H1 (cell line): ENCODE data around the gene SLC25A21. TPM values are rescaled to one million over a fixed set of nuclear protein-coding genes. Genes with fewer than 3 reads are reported as not detected.

Experiments
- CREB1 ChIP-seq: IDR thresholded peaks from 2 replicates; pipeline ENCODE4 v1.6.1; 2012; ENCODE audit warnings: inconsistent platforms
- POLR2AphosphoS5 ChIP-seq: IDR thresholded peaks from 2 replicates; pipeline ENCODE4 v1.6.1; 2011; ENCODE audit warnings: low read depth, low read length
- SP1 ChIP-seq: IDR thresholded peaks from 2 replicates; pipeline ENCODE4 v1.6.1; 2011; ENCODE audit warnings: low read depth, low read length
- polyA plus RNA-seq, 7 experiments: library from polyadenylated mRNA; depleted of rRNA in 3 of 7; stranded (reverse) in 5 of 7; unstranded in 2 of 7; fragments of >200 nt in 5 of 7; fragments of 200-250 nt in 2 of 7; gene quantifications; 1 replicate in 5 of 7; 2 replicates in 1 of 7; 4 replicates in 1 of 7; pipeline versions ENCODE4 v1.2.1 to v1.2.3, GENCODE V29; 2011 to 2013; ENCODE audit warnings: missing spikeins in 2 of 7, mixed read lengths in 2 of 7
- total RNA-seq: library from RNA; stranded (reverse); fragmentation: NEBNext Ultra II Directional; extraction: Animal tissue kit (Norgen Biotek cat#: 25700); gene quantifications from 2 replicates; pipeline ENCODE4 v1.2.1, GENCODE V29; 2021

Gene SLC25A21
- total and polyA plus RNA-seq, 2 of the 8 experiments (the other 6 are each of a cell fraction or from before 2014, with no cell fraction given): 6.9 to 15.7 TPM

- TF ChIP-seq CREB1 (no peak), SP1 (no peak), POLR2AphosphoS5 (no peak)
Observed at GRCh38 chr14:36979863-36980262, 192.5 kb downstream of the SLC25A21 start (continued).
